Keratinocyte (primary cell): ENCODE results near the gene ATXN3L.

Source experiments
- CTCF ChIP-seq, 3 experiments: IDR thresholded peaks in 1 of 3; conservative IDR thresholded peaks in 1 of 3; optimal IDR thresholded peaks in 1 of 3; 2 replicates in 2 of 3; 3 replicates in 1 of 3; pipeline versions ENCODE3 to v1.5.1; 2011; ENCODE audit warnings: low read length in 3 of 3, mild to moderate bottlenecking in 3 of 3, moderate library complexity in 2 of 3, control low read depth in 1 of 3, inconsistent platforms in 1 of 3; ENCODE audit not compliant: insufficient read depth in 2 of 3; ENCODE audit errors: extremely low read depth in 1 of 3
- EZH2 ChIP-seq: IDR thresholded peaks from one replicate; pipeline ENCODE4 v1.6.1; 2012; ENCODE audit warnings: inconsistent platforms, mild to moderate bottlenecking, low read length, moderate library complexity

DNA sequence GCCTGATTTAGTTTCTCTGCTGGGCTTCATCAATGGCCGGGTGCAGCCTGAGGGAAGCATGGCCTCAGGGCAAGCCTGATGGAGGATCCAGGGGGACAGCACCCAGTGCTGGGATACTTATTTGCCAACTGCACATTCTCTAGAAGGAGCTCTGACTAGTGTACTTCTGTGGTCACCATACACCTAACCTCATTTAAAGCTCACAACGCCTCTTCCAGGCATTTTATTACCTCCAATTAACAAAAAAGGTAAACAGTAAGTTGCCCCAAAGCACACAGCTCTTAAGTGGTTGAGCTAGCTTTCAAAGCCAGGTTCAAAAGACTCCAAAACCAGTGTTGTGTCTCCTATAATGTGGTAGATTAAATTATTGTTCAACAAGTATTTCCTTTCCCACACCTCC lies 26.8 kb upstream of the ATXN3L start:
- TF ChIP-seq CTCF (optimal IDR thresholded peaks at IDR 0.05 in 1 of 3, IDR thresholded peaks at IDR 0.05 in 1 of 3, conservative IDR thresholded peaks at IDR 0.05 in 1 of 3; ENCODE audit: extremely low read depth in 1 of 3, insufficient read depth in 2 of 3, low read length in 3 of 3) (no peak), EZH2 (no peak)
